GM21381 (cell line): Measurements from ENCODE around the gene PDE6B.

ENCODE experiments used
- ATAC-seq: cut with Tn5 transposase; IDR thresholded peaks from one replicate; pipeline ENCODE4 v1.9.1; 2021; ENCODE audit warnings: mild to moderate bottlenecking, moderate library complexity; ENCODE audit not compliant: unreplicated experiment

PDE6B gene

DNA sequence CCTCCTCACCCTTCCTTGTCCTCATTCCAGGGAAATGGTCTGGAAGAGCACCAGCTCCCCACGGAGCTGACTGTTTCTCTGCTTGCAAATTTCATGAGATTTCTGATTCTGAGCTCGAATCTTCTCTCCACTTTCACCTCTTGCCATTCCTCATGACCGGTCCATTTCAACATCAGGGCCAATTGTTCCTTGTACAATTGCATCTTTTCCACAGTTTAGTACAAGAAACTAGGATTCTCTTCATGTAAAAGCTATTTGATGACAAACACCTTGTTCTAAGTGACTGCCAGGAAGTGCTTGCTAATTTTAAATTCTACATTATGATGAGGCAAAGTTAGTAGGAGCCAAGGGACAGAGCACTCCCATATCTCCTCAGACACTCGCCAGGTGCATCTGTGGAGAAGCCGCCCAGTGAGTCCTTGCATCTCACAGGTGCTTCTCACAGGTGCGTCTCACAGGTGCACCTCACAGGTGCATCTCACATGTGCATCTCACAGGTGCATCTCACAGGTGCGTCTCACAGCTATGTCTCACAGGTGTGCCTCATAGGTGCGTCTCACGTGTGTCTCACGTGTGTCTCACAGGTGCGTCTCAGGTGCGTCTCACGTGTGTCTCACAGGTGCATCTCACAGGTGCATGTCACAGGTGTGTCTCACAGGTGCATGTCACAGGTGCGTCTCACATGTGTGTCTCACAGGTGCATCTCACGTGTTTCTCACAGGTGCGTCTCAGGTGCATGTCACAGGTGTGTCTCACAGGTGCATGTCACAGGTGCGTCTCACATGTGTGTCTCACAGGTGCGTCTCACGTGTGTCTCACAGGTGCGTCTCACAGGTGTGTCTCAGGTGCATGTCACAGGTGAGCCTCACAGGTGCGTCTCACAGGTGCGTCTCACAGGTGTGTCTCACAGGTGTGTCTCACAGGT lies 3.0 kb upstream of the PDE6B start:
- ATAC-seq: no peak

DNA sequence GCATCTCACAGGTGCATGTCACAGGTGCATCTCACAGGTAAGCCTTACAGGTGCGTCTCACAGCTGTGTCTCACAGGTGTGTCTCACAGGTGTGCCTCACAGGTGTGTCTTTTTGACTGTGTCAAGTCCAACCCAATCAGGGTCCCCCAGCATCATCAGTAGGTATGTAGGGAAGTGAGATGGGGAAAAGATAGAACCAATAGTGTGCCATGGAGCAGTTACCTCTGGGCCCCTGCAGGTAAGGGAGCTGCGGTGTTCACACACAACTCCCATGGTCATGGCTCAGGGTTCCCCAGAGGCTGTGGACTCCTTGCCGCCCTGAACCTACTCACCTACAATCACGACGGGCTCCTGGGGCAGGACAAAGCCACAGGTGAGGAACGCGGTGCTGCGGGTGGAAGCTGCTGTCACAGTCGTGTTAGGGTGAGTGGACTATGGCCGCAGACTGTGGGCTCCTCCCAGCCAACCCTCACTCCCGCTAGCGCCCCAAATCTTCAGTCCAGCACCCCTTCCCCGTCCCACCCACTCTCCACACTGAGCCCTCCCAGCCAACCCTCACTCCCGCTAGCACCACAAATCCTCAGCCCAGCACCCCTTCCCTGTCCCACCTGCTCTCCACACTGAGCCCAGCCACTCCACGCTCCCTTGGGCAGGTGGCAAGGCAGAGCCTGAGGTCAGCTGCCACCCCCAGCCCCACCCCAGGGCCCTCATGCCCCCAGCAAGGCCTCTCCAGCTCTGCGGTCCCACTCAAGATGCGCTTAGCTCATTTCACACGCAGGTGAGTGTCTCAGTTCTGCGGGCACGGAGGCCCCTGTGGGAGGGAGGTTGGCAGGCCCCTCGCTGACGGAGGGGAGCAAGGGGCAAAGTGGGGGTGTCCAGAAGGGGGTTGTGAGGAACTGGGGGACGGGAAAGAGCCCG lies 2.1 kb upstream of the PDE6B start:
- ATAC-seq: no peak

DNA sequence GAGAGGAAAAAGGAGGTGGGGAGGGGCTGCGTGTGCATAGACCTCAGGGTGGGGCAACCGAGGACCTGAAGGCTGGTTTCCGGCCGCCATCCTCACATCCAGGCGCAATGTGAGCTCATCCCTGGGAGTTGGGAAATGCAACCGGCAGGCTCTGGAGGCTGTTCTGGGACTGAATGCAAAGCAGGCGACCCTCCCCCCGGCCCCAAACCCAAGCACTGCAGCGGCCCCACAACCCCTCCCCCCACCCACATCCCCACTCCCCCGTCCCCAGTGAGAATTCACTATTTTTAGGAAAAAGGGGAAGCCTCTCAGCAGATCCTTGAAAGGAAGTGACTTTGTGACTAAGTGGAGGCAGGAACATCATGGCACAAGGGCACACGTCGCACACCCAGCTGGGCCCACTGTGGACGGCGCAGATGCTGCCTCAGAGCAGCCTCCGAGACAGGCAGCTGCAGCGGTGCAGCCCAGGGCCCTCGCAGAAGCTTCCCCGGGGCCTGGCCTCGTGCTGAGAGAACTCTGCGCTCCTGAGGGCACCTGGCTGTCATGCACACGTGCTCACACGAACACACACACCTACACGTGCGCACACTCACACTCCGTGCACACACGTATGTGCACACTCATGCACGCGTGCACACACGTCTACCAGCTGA lies 1.3 kb upstream of the PDE6B start:
- ATAC-seq: no peak

DNA sequence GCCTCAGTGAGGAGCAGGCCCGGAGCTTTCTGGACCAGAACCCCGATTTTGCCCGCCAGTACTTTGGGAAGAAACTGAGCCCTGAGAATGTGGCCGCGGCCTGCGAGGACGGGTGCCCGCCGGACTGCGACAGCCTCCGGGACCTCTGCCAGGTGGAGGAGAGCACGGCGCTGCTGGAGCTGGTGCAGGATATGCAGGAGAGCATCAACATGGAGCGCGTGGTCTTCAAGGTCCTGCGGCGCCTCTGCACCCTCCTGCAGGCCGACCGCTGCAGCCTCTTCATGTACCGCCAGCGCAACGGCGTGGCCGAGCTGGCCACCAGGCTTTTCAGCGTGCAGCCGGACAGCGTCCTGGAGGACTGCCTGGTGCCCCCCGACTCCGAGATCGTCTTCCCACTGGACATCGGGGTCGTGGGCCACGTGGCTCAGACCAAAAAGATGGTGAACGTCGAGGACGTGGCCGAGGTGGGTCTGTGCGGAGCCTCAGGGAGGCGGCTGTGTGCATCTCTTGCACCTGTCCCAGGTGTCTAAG lies 323 bp downstream of the PDE6B start:
- no peak for ATAC-seq

DNA sequence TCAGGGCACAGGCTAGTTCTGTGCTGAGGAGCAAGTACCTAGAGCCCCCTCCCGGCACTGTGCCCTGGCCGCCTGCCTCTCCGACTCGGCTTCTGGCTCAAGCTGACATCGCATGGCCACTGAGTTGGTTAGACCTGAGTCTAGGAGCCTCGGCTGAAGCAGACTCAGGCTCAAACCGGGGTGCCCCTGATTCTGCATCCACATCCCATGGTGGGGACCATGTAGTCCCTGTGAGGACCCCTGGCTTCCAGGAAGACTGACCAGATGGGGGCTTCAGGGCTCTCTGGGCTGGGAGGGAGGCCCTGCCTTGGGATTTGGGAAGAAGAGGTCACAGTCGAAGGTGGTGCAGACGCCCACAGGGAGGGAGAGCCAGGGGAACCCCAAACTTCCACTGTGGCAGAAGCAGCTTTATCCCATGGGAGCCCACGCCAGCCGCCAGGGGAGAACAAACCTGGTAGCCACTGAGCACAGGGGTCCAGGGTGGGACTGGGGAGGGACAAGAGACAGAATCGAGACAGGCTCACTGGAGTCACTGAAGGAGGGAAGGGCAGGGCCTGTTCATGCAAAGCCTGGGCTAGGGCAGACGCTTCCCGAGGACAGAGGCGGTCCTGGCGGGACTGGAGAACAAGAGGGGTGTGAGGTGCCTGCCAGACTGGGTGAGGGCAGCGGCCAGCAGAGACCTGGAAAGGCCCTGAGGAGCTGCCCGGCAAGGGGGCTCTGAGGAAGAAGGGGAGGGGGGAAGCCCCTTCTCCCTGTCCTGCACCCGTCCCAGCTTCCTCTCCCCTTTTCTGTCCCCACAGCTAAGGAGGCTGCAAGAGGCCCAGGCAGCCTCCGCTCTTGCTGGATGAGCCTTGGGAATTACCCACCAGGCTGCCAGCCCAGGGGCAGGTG lies 1.1 kb downstream of the PDE6B start:
- ATAC-seq: no peak

DNA sequence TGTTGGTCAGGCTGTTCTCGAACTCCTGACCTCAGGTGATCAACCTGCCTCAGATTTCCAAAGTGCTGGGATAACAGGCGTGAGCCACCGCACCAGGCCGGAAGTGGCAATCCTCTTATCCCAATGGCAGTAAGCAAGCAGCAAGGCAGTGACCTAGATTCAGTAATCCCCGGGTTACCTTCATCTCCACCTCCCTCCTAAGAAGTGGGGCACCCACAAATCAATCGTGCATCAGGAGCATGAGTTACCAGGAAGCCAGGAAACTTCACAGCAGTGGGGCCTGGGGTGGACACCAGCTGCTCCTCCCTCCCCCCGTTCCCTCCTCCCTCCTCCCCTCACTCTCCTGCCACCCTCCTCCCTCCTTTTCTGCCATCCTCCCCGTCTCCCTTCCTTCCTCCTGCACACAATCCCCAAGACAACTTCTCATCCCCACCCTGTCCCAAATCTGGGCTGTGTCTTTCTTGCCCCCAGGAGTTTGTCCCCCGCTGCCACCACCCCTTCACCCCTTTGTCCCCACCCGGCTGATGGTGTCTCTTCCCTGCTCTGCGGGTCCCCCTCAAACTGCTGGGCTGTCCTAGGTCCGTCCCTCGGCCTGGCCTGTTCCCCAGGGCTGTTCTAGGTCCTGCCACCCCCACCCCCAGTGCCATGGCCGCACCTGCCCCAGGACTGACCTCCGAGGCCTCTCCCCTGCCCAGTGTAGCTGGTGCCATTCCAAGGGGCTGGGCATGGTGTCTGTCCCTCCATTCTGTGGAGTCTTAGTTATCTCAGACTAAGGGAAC lies 2.2 kb downstream of the PDE6B start:
- no peak for ATAC-seq

DNA sequence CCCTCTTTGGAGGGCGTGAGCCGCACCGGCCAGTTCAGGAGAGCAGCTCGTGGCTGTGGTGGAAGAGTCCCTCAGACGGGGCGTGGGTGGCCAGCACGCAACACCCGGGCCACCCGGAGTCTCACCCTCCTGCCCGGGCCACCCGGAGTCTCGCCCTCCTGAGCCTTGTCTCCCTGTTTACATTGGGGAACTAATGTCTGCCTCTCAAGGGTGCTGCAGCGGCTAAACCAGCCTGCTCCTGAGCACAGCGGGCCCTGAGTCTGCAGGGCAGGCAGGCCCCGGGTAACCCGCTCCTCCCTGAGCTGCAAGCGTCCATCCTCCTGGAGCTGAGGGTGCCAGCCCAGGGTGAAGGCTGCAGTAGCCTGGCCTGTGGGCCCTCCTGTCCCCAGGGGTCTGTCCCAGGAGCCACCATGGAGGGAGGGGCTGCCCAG lies 3.0 kb downstream of the PDE6B start:
- no peak for ATAC-seq

DNA sequence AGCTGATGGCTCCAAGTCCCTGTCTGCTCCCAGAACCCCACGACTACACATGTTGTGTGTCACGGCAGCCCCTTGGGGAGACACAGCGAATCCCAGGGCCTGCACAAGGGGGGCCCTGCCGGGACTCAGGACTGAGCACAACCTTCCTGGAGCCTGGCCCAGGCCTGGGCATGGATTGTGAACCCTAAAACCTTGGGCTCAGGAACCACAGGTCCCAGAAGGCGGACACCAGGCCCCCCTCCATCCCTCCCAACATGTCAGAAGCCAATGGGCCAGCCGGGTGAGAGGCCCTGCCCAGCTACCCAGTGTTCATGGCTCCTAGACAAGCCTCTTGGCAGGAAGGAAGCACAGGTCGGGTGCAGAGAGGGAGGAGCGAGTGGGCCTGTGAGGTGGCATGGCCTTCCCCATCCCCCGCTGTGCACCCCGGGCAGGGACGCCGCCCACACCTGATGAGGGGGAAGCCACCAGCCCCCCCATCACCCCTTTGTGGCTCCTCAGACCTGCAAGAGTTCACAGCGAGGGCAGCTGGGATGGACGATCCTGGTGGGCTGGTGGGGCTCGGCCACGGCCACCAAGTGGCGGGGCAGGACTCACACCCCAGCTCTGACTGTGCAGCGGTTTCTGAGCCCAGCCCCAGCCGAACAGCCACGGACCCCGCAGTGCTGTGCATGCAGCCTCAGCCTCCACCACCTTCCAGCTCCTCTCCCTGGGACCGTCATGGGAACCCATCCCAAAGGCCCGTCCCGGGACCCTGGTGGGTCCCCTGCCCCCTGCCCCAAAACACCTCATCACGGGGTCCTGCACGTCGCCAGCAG lies 3.7 kb downstream of the PDE6B start:
- ATAC-seq: no peak

DNA sequence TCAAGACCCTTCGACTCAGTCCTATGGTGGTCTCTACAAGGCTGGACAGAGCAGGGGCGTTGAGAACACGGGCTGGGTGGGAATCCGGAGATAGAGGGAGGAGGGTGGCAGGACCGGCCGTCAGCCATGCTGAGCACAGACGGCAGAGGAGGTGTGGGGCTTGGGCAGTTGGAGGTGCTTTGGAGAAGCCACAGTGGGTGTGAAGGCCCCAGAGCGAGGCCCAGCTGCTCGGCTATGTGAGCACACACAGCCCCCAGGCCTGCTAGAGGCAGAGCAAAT lies 4.2 kb downstream of the PDE6B start:
- ATAC-seq: no peak

DNA sequence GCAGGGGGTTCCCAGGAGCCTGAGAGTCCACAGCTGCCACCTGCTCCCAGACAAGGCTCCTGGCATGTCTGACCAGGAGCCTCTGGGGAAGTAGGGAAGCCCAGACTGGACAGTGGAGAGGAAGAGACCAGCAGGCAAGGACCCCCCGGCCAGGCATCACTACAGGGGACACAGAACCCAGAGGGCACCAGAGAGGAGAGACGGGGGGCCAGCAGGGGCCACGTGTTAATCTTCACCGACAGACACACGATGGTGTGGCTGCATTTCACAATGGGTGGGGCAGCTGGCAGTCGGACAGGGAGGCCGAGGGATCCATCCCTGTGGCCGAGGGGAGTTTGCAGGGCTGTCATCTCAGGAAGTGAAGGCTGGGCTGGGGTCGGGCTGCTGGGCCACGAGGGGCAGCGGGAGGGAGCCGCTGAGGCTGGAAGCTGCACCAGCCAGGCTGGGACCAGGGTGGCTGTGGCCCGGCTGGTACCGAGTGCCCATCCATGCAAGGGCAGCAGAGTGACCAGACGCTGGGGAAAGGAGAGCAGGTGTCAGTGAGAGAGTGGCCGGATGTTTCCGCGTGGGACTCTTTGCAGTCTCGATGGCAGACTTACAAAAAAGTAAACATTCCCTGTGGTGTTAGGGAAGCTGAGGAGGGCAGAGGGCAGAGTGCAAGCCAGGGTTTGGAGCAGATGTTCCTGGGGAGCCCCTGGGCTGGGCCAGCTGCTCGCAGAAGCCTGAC lies 4.7 kb downstream of the PDE6B start:
- ATAC-seq: no peak

DNA sequence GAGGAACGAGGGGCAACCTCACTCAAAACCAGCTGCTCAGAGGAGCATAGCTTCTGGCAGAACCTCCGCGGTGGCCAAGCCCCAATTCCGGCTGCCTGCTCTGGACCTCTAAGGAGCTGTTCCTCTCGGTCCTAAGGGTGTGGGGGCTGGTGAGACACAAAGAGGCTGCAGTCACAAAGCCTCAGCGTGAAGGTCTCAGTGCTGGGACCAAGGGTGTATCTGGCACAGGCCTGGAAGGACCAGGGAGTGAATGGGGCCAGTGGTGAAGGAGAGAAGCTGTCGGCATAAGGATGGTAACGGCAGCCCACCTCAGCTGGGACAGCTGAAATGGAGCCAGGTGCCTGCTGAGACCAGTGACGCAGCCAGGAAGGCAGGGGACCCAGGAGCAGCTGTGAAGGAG lies 5.3 kb downstream of the PDE6B start:
- ATAC-seq: no peak

DNA sequence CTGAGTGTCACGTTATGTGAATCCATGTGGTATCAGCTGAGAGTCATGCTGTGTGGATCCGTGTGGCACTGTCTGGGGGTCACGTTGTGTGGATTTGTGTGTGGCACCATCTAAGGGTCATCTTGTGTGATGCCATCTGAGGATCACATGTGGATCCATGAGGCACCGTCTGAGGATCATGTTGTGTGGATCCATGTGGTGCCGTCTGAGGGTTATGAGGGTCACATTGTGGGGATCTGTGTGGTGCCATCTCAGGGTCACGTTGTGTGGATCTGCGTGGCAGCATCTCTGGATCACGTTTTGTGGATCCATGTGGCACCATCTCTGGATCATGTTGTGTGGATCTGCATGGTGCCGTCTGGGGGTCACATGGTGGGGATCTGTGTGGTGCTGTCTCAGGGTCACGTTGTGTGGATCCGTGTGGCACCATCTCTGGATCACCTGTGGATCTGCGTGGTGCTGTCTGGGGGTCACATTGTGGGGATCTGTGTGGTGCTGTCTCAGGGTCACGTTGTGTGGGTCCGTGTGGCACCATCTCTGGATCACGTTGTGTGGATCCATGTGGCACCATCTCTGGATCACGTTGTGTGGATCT lies 6.9 kb downstream of the PDE6B start:
- no peak for ATAC-seq

DNA sequence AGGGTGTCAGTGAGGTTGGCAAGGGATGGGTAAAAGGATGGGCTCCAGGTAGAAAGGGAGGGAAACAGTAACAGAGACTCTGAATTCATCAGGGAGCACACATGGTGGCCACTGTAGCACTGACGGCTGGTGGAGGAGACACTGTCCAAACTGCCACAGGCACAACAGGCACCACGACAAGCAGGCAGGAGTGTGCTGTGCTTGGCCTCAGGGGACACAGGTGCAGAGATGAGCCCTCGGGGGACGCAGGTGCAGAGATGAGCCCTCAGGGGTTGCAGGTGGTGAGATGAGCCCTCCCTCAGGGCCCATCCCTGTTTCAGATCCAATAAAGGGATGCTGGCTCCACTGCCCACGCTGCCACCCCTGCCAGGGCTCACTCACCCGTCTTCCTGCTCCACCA lies 7.6 kb downstream of the PDE6B start:
- ATAC-seq: no peak

DNA sequence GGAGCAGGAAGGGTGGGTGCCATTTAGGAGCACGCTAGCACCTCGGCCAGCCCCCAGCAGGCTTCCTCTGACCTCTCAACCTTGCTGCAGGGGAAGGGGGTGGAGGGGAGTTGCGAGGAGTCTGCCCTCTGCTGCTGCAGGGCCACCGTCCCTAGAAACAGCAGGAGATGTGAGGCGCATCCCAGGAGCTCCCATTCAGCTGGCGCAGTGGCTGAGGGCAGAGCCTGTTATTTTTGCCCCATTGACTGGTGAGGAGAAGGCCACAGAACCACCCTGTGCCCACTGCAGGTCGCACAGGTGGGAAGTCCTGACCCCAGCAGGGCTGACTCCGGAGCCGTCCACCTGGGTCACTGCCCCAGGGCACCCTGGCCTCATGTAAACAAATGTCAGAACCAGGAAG lies 8.0 kb downstream of the PDE6B start:
- ATAC-seq: no peak

DNA sequence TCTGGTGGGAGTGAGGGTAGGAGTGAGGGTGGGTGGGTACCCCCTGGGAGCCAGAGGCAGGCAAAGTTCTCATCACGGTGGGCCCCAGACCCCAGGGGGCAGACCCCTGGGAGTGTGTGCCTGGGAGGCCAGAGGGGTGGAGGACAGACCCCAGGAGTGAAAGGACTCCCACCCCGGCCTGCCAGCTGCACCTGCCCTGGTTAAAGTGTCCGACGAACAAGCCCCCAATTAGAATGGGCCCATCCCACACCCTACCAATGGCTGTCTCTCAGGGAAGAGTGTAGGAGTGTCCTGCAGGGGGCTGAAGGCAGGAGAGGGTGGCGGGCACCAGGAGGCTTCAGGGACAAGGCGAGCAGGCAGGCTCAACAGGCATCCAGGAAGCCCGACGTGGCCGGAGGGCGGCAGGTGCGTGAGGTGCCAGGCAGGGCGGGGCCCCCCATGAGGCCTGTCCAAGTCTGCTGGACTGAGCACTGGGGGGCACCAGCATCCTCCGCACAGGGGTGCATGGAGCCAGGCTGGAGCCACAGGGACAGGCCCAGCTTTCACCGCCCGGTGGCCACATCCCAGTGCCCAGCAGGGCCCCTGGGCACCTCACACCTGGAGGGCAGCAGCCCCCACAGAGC lies 8.7 kb downstream of the PDE6B start:
- ATAC-seq: no peak

DNA sequence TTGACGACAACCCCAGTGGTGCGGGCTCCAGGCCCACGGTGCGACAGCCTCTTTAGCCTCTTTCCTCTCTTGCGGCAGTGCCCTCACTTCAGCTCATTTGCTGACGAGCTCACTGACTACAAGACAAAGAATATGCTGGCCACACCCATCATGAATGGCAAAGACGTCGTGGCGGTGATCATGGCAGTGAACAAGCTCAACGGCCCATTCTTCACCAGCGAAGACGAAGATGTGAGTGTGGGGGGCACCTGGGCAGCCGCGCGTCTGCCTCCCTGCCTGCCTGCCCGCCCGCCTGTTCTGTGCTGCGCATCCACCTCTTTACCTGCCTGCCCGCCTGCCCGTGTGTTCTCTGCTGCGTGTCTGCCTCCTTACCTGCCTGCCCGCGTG lies 9.2 kb downstream of the PDE6B start:
- no peak for ATAC-seq
